Glutamatergic neuron (in vitro differentiated cells): ENCODE data around the gene GPR89B. TPM values are rescaled to one million over a fixed set of nuclear protein-coding genes. Genes with fewer than 3 reads are reported as not detected.

Experiments used
- total RNA-seq: library from RNA; stranded (reverse); fragmentation: NEBNext Ultra II Directional; extraction: Animal tissue kit (Norgen Biotek cat#: 25700); gene quantifications from one replicate; pipeline ENCODE4 v1.2.1, GENCODE V29; 2021; ENCODE audit not compliant: unreplicated experiment

The GPR89B gene
- total RNA-seq, 1 donor from 2014 or later, result 26.0 TPM

Other genes with a start within 250 kb of the GPR89B start
- gene GJA5, start 167.8 kb upstream of the GPR89B start, total RNA-seq, result not detected
- not detected for gene GJA8, start 25.6 kb upstream of the GPR89B start, total RNA-seq
- gene NBPF11, start 223.9 kb downstream of the GPR89B start, total RNA-seq, result 8.9 TPM